GM21717 (cell line): ENCODE data around the gene UTP4.

Source experiments
- ATAC-seq: cut with Tn5 transposase; IDR thresholded peaks from one replicate; pipeline ENCODE4 v1.9.1; 2021; ENCODE audit warnings: mild to moderate bottlenecking, moderate library complexity; ENCODE audit not compliant: unreplicated experiment

Gene UTP4

DNA sequence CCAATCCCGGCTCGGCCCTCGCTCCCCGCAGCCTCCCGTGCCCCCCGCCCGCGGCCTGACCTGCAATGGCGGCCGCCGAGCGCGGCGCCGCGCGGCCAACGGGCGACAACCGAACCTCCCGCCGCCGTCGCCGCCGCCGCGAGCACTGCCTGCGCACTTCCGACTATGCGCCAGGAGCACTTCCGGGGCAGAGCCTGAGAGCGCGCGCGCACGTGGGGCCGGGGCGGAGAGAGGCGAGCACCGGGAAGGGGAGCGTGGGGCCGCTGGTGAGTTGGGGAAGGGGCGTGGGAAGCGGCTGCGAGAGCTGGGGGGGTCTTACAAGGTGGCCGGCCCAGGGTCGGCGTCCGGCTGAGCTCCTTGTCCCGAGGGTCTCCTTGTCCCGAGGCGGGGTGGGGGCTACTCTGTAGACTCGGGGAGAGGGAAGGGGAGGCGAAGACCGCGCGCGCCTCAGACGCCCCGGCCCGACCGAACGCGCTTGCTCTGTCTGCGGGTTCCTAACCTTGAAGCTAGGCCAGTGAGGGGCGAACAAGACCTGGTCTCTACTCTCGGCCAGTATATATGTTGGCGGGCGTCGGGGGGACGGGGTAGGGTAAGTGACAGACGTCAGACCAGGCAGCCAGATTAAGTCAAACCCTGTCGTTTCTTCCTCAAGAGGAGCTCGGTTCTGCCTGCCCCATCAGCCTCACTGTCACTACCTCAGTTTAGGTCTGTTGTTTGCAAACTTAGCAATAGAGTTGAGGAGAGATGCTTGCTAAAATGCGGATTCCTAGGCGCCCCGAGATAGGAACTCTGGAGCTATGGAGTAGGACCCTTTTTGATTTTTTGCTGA, at the start of gene UTP4, which contains the start of gene CHTF8:
UTP4 (plus strand) TSS at position 226 of the 829 bp plus-strand sequence. CDS start 811 bp downstream, outside the sequence.
CHTF8 (minus strand) TSS at position 165 of the 829 bp plus-strand sequence. CDS start 11,130 bp downstream, outside the sequence.
- peak; percentile 83 for ATAC-seq

DNA sequence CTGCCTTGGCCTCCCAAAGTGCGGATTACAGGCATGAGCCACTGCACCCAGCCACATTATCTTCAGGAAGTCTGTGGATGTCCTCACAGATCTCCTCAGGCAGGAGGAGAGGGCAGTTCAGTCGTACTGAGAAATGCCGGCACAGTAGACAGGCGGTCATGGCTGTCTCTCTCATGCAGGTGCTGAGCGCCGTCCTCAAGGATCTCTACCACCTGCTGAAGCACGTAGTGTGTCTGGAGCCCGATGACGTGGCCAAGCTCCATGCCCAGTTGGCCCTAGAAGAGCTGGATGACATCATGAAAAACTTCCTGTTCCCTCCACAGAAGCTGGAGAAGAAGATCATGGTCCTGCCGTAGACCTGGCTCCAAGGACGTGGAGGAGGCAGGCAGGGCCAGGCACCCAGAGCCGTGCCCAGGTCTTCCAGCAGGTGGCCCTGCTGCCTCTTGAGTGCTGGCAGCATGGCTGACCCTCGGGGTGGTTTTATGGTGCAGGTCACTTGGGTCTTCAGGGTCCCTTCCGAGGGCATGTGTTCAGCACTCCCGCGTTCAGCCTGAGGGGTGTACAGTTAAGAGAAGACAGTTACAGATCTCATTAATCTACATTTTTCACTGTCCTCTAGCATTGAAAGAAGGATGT, 49.0 kb upstream of the UTP4 start:
- no peak for ATAC-seq

DNA sequence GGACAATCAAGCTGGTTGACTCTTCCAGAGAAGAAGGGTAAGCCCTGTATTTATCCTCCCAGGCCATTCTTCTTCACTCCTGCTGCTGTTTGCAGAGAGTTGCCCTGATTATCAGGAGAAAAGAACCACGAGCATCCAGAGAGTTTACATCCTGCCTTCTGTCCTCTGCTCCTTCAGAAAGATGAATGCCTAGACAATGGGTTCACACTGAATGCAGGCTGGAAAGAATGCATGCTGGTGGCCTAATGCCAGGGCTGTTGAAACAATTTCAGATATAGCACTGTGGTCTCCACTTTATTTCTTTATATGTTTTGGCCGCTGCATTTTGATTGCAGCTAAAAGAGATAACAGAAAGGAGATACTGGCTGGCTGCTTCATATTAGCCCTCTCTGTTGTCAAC, 48.2 kb upstream of the UTP4 start:
- ATAC-seq, result no peak

DNA sequence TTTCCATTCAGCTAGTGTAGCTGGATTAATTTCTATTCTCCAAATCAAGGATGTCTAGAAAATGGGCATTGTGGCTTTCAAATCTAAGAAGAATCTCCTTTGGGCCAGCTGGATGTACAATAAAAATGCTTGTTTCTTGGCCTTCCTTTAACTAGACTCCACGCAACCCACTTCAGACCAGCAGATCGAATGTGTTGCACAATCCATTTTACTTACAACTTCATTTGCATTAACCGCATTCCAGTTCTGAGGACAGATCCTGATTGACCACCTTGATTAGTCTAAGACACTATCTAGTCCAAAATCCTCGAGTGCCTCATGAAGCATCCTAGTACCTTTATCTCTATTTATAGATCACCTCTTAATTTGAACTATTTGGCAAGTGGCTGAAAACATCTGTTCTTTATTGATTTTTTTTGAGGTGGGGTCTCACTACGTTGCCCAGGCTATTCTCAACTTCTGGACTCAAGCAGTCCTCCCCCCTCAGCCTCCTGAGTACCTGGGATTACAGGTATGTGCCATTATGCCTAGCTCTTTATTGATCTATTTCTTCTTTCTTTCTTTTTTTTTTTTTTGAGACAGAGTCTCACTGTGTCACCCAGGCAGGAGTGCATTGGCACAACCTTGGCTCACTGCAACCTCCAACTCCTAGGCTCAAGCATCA, 47.3 kb upstream of the UTP4 start:
- ATAC-seq, result no peak

DNA sequence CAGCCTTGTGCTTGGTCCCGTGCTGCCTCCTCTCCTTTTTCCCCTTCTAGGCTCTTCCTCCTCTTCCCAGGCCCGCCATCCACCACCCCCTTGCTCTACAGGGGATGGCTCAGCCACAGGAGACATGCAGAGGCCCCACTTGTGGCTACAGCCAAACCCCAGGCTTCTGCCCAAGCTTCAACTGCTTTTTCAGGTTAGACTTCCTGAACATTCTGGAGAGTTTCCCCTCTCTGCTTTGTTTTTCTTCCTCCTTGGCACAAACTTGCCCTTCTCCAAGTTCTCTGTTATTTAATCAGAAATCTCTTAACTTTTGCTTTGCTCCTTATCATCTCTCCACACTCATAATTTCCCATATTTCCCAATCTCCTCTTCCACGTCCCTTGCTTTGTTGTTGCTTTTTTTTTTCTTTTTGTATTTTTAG, 45.3 kb upstream of the UTP4 start:
- no peak for ATAC-seq

DNA sequence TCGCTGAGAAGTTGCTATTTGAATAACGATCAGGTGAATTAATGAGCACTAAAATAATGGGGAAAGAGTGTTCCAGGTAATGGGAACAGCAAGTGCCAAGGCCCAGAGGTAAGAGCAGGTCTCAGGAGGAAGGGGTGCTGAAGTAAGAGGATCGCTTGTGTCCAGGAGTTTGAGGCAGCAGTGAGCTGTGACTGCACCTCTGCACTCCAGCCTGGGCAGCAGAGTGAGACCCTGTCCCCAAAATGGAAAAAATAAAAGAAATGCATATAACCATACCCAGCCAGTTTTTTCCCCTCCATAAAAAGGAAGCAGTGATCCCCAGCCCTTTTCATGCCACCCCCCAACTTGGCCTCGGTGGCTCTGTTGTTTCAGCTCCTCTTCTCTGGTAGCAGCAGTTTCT, 43.8 kb upstream of the UTP4 start:
- no peak for ATAC-seq

DNA sequence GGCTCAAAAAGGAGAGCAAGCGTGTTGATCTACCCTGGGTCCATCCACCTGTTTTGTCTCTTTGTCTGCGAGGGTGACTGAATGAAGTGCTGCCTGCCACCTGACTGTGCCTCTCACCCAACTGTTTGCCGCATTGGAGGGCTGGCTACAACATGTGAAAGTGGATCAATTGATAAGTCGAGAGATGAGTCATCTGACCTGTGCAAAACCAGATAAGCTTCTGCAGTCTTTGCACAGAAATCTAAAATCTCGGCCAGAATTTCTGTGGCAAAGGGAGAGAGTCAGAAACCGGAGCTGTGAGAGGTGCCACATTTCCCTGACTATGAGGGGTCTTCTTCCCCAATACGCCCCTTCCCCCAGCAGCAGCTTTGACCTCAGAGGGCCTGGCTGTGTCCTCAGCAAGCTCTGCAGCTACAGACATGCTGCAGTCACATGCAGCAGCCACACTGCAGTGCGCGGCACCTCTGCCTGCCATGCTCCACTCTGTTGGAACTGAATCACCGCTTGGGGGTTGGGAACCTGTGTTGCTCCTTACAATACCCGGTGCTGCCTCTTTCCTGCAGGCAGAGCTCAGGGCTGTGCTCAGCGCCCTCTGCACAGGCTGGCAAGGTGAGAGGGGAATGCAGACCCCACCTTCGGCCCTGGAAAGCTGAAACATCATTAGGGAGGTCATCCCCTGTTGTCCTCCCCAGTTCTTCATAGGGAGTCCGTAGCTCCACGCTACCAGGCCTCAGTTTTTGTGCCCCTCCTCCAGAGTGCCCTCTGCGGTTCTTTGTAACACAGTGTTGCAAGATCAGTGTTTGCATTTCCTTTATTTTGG, 43.1 kb upstream of the UTP4 start:
- no peak for ATAC-seq

DNA sequence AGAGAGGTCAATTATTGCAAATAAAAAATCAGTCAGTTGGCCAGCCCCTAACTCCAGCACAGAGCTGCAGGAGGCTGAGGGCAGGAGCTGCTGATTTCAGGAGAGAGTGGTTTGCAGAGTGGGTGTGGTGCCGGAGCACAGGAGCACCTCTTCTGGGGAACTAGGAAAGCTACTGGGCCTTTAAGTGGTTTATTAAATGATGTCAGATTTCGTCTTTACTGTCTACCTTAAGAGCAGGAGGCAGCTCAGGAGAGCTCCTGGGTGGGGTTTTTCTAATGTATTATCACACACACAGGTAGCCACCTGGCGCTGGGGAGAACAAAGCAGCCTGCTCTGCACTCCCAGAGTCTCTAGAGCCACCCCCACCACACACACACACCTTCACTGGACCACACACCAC, 38.5 kb upstream of the UTP4 start:
- ATAC-seq, result no peak

DNA sequence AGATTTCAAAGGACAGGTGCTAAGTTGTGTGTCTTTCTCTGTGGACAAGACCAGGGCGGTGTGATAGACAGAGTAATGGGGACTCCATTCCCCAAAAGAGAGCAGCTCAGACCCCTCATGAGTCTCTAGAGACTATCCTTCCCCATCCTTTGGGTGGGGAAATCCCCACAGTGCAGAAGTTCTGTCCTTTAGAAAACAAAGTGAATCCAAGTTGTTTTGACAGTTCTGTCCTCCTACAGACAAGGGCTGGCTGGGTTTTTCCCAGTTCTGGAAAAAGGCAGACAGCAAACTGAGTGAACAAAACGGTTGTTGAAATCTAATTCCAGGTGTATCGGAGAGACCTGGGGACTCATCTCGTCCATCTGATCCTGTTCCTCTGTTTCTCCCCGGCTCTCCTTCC, 37.9 kb upstream of the UTP4 start:
- no peak for ATAC-seq

DNA sequence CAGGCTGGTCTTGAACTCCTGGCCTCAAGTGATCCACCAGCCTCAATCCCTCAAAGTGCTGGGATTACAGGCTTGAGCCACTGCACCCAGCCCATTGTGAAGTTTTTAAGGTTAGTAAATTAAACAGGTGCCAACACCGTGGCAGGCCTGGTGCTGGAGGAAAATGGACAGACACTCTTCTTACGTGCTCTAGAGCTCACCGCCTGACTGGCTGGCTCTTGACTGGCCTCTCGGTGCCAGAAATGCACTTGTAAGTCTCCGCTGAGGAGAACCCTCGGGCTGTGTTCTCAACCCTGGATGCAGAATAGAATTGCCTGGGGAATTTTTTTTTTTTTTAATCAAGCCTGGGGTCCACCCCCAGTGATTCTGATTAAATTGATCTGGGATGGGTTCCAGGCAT, 37.3 kb upstream of the UTP4 start:
- ATAC-seq, result no peak

DNA sequence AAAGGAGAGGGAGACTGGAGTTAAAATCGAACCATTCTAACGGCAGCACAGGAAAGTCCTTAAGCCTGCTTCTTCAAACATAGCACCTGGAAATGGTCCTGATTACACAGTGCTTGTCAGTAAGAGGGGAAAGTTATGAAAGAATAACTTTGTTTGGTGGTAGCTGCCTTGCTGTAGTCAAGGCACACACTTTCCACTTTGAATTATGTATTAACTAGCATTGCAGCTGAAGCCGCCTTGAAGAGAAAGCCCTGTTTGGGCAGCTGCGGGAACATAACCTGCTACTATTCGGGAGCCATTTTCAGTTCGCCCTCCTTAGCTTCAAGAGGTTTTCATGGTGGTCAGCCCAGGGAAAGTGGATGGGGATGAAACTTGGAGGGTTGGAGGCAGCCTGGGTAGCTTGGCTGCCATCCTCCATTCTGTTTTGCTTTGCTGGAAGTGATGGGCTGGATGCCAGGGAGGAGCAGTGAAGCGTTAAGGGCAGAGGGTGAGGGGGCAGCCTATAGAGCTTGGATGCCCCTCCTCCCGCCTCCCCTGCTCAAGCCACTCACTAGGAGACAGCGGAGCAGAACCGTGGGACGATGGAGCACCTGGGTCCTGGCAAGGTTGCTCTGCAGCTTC, 32.3 kb upstream of the UTP4 start:
- no peak for ATAC-seq

DNA sequence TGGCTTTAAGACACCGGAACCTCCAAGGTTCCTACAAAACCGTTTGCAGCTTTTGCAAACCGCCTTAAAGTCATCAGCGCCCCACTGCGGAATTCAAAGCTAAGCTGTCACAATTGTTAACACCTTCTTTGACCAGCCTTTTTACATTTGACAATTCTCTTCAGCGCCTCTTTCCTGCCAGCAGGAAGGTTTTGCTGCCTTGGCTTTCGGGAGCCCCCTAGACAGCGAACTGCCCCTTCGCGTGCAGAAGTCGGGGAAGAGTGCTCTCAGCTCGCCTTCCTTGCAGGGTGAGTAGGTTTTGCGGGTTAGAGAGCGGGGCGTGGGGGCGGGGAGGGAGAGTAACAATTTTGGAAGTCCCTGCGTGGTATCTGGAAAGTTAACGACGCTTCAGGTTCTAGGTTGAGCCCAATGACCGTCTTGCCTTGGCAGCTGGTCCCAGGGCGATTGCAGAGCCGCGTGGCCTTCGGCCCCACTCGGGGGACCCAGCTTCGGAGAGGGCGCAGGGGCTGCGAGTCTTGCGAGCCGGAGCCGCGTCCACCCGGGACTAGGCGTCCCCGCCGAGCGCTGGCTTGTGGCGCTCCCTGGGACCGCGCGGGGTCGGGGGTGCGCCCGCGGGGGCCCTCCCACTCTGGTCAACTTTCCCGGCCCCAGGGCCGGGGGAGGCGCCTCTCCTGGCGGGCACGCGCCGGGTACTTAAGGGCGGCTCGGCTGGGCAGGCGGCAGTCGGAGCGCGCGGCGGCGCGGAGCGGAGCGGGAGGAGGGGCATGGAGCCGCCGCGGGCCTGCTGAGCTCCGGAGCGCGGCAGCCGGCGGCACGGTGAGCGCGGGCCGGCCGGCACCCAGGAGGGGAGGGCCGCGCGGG, 26.7 kb upstream of the UTP4 start, which contains the start of gene HAS3:
HAS3 (plus strand) TSS at position 153 of the 861 bp plus-strand sequence. CDS start 3,743 bp downstream, outside the sequence.
- ATAC-seq, result no peak

DNA sequence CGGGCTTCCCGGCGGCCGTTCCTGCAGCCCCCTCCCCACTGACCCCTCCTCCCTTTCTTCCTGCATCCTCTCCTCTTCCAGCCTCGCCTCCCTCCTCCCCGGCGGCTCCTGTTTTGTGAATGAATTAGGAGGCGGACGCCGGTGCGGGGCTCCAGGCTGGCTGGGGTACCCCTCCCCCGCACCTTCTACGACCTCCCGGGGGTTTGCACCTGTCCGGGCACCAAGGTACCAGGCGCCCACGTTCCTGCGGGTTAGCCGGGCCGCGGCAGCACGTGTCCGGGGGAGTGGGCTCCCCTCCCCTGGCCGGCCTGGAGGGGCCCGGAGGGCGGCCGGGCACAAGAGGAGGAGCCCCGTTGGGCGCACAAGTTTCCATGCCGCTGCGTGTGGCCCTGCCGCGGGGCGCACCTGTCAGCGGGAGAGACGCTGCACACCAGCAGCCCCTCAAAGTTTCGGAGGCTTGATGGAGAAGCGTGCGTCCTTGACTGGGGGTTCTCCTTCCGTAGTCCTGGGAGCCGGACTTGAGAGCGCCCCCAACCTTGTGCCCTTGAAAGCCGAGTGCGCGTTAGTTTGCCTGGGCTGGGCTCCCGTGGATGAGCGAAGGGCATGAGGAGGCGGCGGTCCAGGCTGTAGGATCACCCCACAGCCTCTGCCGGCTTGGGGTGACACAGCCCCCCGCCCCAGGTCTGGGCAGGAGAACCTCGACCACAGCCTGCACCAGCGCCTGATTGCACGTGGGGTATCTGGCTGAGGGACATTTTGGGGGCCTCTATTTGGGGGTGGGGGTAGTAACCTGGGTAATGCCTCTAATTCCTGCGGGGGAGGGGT, 25.7 kb upstream of the UTP4 start:
- ATAC-seq, result no peak

DNA sequence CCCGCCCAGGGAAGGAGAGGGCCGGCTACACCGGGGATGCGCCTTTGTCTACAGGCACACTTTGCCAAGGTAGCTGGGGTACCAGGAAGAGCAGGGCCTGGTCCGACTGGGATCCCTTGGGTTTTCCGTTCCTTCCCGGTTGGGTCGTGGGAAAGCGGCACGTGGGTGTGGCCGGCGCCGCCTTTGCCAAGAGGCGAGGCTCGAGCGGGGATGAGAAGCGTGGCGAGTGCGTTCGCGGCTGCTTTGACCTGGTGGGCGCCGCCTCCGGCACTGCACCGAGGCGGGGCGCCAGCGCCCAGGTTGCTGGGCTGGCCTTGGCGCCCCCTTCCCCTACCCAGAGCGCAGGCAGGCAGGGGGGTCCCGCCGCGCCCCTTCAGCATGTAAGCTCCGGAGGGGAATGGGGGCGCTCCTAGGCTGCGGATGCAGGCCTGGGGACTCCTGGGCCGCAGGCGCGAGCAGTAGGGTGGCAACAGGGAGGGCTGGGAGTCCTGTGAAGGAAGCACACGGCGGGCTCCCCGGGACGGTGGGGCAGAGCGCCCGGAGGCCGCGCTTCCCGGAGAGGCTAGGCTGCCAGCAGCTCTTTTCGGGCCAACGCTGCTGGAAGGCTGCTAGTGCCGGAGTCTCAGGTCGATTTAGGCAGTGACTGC, 25.0 kb upstream of the UTP4 start:
- no peak for ATAC-seq

DNA sequence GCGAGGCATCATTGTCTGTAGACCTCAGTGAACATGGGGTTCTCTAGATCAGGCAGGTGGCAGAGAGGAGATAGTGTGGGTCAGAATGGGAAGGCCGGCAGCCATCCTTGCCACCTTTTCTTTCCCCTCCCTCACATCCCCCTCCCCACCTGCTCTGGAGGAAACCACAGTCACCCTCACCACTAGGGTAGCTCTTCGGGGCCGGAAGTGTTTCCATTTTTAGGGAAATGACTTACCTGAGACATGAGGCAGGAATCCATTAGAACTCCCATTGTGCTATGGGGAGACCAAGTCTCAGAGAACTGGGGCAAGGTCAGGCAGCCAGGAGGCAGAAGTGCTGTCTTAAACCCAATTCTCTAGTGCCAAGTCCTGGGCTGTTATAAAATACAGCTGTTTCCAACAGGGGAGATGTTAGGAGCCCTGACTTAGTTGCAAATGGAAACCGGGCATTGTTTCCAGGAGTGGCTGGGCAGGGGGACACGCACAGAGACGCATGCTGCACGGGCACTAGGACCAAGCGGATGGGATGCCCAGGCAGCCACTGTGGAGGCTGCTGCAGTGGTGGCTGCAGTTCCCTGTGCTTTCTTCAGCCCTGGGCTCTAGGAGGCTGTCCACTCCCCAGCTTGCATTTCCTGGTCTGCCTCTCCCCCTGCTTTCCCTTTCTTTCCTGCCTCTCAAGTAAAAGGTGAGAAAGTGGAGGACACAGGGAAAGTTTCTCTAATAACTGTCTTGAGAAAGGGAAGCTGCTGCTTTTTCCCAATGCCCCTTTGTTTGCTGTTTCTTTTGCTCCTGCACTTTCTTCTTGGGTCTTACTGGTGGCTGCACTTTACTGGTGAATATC, 24.2 kb upstream of the UTP4 start:
- ATAC-seq, result no peak

DNA sequence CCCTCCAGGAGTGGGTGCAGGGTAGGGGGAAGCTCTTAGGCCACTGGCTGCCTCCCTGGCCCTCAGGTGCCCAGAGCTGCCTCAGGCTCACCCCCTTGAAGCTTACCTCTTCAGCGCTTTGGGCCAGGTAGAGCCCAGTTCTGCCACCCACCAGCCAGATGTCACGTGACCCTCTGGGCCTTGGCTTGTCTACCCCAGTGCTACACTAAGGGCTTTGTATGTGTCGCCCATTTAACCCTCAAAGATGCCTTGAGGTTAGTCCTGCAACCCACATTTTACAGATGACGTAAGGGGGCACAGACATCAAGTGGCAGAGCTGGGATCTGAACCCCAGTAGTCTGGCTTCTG, 23.6 kb upstream of the UTP4 start:
- ATAC-seq, result no peak
